Caki2 (cell line): ENCODE data around the gene EFEMP2. TPM values are rescaled to one million over a fixed set of nuclear protein-coding genes. Genes with fewer than 3 reads are reported as not detected.

Experiments
- DNase-seq: peaks from one replicate; pipeline ENCODE4 v3.0.0-alpha.2; 2015; ENCODE audit warnings: low read depth
- in situ Hi-C: cut with HindIII; loops from 2 replicates; pipeline ENCODE4 v1.10.0; 2016; ENCODE audit warnings: low sequenced_read_pairs, low pct_unique_long_range_greater_than_20kb, mixed read lengths
- total RNA-seq: library from RNA; depleted of rRNA; stranded (reverse); fragments of >200 nt; shearing (Covaris generic); gene quantifications from 2 replicates; pipeline ENCODE4 v1.2.3, GENCODE V29; 2014; ENCODE audit warnings: low replicate concordance; rRNA removed

Gene EFEMP2
- 0.75 and 5.2 TPM in 2 replicates for total RNA-seq

- in situ Hi-C loops = no loop called here
- DNase-seq = no peak
Observed at GRCh38 chr11:65872586-65873317, at the start of gene EFEMP2. Gene EFEMP2 (minus strand): TSS chr11:65872800. CDS start chr11:65872354, 446 bp downstream.

- in situ Hi-C loops = no loop called here
Observed at GRCh38 chr11:65921876-65922275, 49.3 kb upstream of the EFEMP2 start.

GRCh38 chr11:65921033-65921555 is 48.5 kb upstream of the EFEMP2 start:
- DNase-seq = no peak
- in situ Hi-C loops = no loop called here

More at GRCh38 chr11:65921876-65922275, 49.3 kb upstream of the EFEMP2 start:
- no peak for DNase-seq

- in situ Hi-C loops = no loop called here
- no peak for DNase-seq
Observed at GRCh38 chr11:65920372-65920802, 47.8 kb upstream of the EFEMP2 start.

- no peak for DNase-seq
Observed at GRCh38 chr11:65919573-65920371, 47.2 kb upstream of the EFEMP2 start.

GRCh38 chr11:65919141-65919572 is 46.6 kb upstream of the EFEMP2 start, which contains the start of gene DRAP1:
Gene DRAP1 (plus strand): TSS chr11:65919426. CDS start chr11:65919502, 76 bp downstream.
- in situ Hi-C loops = no loop called here
- peak; percentile 88 for DNase-seq

More at GRCh38 chr11:65919573-65920371, 47.2 kb upstream of the EFEMP2 start:
- in situ Hi-C loops = no loop called here

GRCh38 chr11:65918211-65919140 is 45.9 kb upstream of the EFEMP2 start, which contains the start of gene C11orf68:
Gene C11orf68 (minus strand): TSS chr11:65919062. CDS start chr11:65919031, 31 bp downstream.
- DNase-seq = no peak
- in situ Hi-C loops = no loop called here

GRCh38 chr11:65917434-65918210 is 45.0 kb upstream of the EFEMP2 start:
- in situ Hi-C loops = no loop called here
- peak; percentile 49 for DNase-seq

- in situ Hi-C loops = no loop called here
- DNase-seq = peak; percentile 31
Observed at GRCh38 chr11:65917077-65917433, 44.5 kb upstream of the EFEMP2 start.

- in situ Hi-C loops = no loop called here
- DNase-seq = no peak
Observed at GRCh38 chr11:65916391-65916790, 43.8 kb upstream of the EFEMP2 start.

GRCh38 chr11:65915821-65916251 is 43.2 kb upstream of the EFEMP2 start:
- in situ Hi-C loops = no loop called here
- peak; percentile 90 for DNase-seq

GRCh38 chr11:65915101-65915820 is 42.7 kb upstream of the EFEMP2 start:
- in situ Hi-C loops = no loop called here
- no peak for DNase-seq

- DNase-seq = peak; percentile 31
- in situ Hi-C loops = no loop called here
Observed at GRCh38 chr11:65912845-65913244, 40.2 kb upstream of the EFEMP2 start.

GRCh38 chr11:65911682-65912568 is 39.3 kb upstream of the EFEMP2 start:
- in situ Hi-C loops = no loop called here

GRCh38 chr11:65907878-65908277 is 35.3 kb upstream of the EFEMP2 start:
- in situ Hi-C loops = no loop called here
- DNase-seq = no peak

More at GRCh38 chr11:65911682-65912568, 39.3 kb upstream of the EFEMP2 start:
- DNase-seq = peak; percentile 86

- in situ Hi-C loops = no loop called here
- DNase-seq = no peak
Observed at GRCh38 chr11:65906602-65907001, 34.0 kb upstream of the EFEMP2 start.
